Activated CD8-positive, alpha-beta T cell treated with anti-CD3 and anti-CD28 coated beads for 36 hours (primary cell): ENCODE data around the gene EXOC1. TPM values are rescaled to one million over a fixed set of nuclear protein-coding genes. Genes with fewer than 3 reads are reported as not detected.

Experiments
- ATAC-seq: fragments of 200-7000 bp; cut with Tn5 transposase; one replicate; pipeline ENCODE4 v1.10.0; 2021; ENCODE audit warnings: mild to moderate bottlenecking, moderate library complexity
- CTCF ChIA-PET: fragments of 350-600 bp; sonication (Branson Sonifier 250); formaldehyde crosslinking; loops from one replicate; lab custom pipeline; 2021; ENCODE audit warnings: antibody characterized with exemption; lab: Charles Lee
- POLR2A ChIA-PET: fragments of 350-600 bp; sonication (Branson Sonifier 250); formaldehyde crosslinking; loops from one replicate; lab custom pipeline; 2021; ENCODE audit warnings: antibody characterized with exemption; lab: Charles Lee
- DNase-seq: peaks from one replicate; pipeline ENCODE4 v3.0.0-alpha.2; 2020
- H3K27ac Mint-ChIP-seq: one replicate; pipeline ENCODE4 v1.8.0; 2021; ENCODE audit warnings: mild to moderate bottlenecking, mixed read lengths
- H3K27me3 Mint-ChIP-seq: one replicate; pipeline ENCODE4 v1.8.0; 2021; ENCODE audit warnings: mixed read lengths
- H3K36me3 Mint-ChIP-seq: one replicate; pipeline ENCODE4 v1.8.0; 2021; ENCODE audit warnings: low read depth, mixed read lengths
- H3K4me1 Mint-ChIP-seq: one replicate; pipeline ENCODE4 v1.8.0; 2021; ENCODE audit warnings: low read depth, mixed read lengths
- H3K4me3 Mint-ChIP-seq: one replicate; pipeline ENCODE4 v1.8.0; 2021; ENCODE audit warnings: mild to moderate bottlenecking, moderate library complexity, mixed read lengths
- H3K9me3 Mint-ChIP-seq: one replicate; pipeline ENCODE4 v1.8.0; 2021; ENCODE audit warnings: mixed read lengths
- intact Hi-C: fragments of 100-400 bp; cut with micrococcal nuclease; formaldehyde crosslinking; loops from one replicate; pipeline ENCODE4 v1.10.0; 2022
- total RNA-seq, 2 experiments: library from RNA; stranded (reverse); gene quantifications; one replicate each; pipeline ENCODE4 v1.2.3, GENCODE V29; 2021
- TF ChIP-seq, protein P1 (sequence below): fragments of 200-600 bp; IDR thresholded peaks from one replicate; pipeline ENCODE4 v1.8.0; 2022; ENCODE audit warnings: antibody characterized with exemption, mild to moderate bottlenecking

EXOC1 gene
- total RNA-seq, 2 experiments from 2014 or later = 19.1 to 20.5 TPM

DNA sequence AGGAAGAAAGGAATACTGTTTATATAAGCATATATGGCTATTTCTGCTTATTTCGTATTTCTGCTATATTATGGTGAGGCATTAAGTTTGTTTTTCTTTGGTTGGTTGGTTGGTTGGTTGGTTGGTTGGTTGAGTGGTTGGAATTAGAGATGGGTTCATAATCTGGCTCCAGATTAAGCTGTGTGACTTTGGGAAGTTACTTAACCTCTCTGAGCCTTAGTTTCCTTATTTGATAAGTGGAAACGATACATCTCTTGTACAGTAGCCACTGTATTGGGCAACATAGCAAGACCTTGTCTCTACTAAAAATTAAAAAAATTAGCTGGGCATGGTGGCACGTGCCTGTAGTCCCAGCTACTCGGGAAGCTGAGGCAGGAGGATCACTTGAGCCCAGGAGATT, 49.2 kb downstream of the EXOC1 start:
- ATAC-seq (no peak), DNase-seq (no peak)
- TF ChIP-seq, protein P1, sequence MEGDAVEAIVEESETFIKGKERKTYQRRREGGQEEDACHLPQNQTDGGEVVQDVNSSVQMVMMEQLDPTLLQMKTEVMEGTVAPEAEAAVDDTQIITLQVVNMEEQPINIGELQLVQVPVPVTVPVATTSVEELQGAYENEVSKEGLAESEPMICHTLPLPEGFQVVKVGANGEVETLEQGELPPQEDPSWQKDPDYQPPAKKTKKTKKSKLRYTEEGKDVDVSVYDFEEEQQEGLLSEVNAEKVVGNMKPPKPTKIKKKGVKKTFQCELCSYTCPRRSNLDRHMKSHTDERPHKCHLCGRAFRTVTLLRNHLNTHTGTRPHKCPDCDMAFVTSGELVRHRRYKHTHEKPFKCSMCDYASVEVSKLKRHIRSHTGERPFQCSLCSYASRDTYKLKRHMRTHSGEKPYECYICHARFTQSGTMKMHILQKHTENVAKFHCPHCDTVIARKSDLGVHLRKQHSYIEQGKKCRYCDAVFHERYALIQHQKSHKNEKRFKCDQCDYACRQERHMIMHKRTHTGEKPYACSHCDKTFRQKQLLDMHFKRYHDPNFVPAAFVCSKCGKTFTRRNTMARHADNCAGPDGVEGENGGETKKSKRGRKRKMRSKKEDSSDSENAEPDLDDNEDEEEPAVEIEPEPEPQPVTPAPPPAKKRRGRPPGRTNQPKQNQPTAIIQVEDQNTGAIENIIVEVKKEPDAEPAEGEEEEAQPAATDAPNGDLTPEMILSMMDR = no peak
- no peak overlapping the region for H3K27ac Mint-ChIP-seq
- no peaks in the 10 kb centered on the region for H3K27me3 Mint-ChIP-seq
- no peak overlapping the region for H3K4me3 Mint-ChIP-seq
- intact Hi-C loops = no loop called here
- H3K36me3 Mint-ChIP-seq = peaks cover 32% of the 10 kb centered on the region
- no peaks in the 10 kb centered on the region for H3K9me3 Mint-ChIP-seq
- ChIA-PET POLR2A (no interaction called here), CTCF (interaction anchor here (1.6 kb wide), 2 partner anchors 10 to 37 kb away, joined by 4 to 5 read pairs; no protein-coding TSS in a partner anchor)
- H3K4me1 Mint-ChIP-seq = peaks cover 30% of the 10 kb centered on the region

DNA sequence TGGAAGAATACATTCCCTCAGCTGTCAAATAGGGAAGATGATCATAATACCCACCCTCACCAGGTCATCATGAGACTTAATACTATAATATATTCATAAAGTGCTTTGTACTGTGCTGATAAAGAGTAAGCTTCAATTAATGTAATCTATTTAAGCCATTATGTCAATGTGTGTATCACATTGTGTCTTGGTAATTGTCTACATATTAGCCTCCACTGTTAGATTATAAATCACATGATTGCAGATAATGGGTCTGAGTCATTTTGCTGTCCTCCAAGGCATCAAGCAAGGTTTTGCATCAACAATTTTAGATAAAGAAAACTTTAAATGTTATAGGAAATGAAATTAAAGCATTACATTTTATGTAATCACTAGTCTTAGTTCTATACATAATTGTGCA, 50.1 kb downstream of the EXOC1 start:
- Mint-ChIP-seq H3K4me3 (no peak overlapping the region), H3K9me3 (no peaks in the 10 kb centered on the region), H3K4me1 (peaks cover 32% of the 10 kb centered on the region), H3K27ac (peak overlapping the region; percentile 25), H3K36me3 (peaks cover 32% of the 10 kb centered on the region), H3K27me3 (no peaks in the 10 kb centered on the region)
- ATAC-seq (no peak), DNase-seq (no peak)
- TF ChIP-seq, protein P1 = no peak
- intact Hi-C loops = no loop called here
- ChIA-PET CTCF (interaction anchor here (1.6 kb wide), 3 partner anchors 10 to 44 kb away, joined by 4 to 5 read pairs (median 4); no protein-coding TSS in a partner anchor), POLR2A (interaction anchor here (0.8 kb wide), 1 partner anchor 12 kb away, joined by 3 read pairs; no protein-coding TSS in a partner anchor)

DNA sequence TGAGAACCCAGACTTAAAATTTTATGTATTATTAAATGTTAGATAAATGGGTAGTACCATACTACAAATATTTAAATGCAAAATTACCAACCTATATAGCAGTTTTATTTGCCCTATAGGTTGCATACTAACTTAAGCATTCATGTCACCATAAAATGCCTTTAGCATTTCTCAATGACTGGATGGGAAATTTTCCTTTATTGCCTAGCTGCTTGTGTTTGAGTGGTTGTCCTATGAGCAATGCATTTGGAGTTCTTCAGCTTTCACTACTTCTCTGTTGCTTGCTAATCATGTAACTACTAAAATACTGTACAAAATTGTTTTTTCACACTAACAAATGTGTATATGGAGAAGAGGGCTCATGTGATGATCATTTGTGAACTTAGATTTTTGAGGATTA, 51.1 kb downstream of the EXOC1 start:
- Mint-ChIP-seq H3K27me3 (no peaks in the 10 kb centered on the region), H3K4me1 (peaks cover 32% of the 10 kb centered on the region), H3K36me3 (peaks cover 32% of the 10 kb centered on the region), H3K27ac (peak overlapping the region; percentile 51), H3K9me3 (no peaks in the 10 kb centered on the region), H3K4me3 (no peak overlapping the region)
- ChIA-PET POLR2A (no interaction called here), CTCF (interaction anchor here (1.6 kb wide), 1 partner anchor 43 kb away, joined by 4 read pairs; no protein-coding TSS in a partner anchor)
- DNase-seq = no peak
- ATAC-seq = no peak
- intact Hi-C loops = no loop called here
- TF ChIP-seq, protein P1 = no peak

DNA sequence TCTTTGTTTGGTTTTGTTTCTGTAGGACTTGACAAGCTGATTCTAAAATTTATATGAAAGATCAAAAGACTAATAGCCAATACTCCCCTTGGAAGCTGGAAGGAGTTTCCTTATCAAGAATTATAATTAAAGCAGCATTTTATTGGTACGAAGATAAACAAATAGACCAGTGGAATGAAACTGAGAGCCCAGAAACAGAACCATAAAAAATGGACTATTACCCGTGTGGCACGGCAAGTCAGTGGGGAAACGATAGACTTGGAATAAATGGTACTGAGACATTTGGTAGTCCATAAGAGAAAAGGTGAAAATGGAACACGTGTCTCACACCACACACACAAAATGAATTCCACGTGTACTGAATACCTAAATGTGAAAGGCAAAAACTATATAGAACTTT, 52.9 kb downstream of the EXOC1 start:
- Mint-ChIP-seq H3K27me3 (no peaks in the 10 kb centered on the region), H3K4me1 (peaks cover 32% of the 10 kb centered on the region), H3K36me3 (peaks cover 27% of the 10 kb centered on the region), H3K4me3 (no peak overlapping the region), H3K9me3 (no peaks in the 10 kb centered on the region), H3K27ac (peak overlapping the region; percentile 55)
- CTCF ChIA-PET = no interaction called here
- POLR2A ChIA-PET = no interaction called here
- TF ChIP-seq, protein P1 = no peak
- intact Hi-C loops = no loop called here
- ATAC-seq = no peak
- no peak for DNase-seq

DNA sequence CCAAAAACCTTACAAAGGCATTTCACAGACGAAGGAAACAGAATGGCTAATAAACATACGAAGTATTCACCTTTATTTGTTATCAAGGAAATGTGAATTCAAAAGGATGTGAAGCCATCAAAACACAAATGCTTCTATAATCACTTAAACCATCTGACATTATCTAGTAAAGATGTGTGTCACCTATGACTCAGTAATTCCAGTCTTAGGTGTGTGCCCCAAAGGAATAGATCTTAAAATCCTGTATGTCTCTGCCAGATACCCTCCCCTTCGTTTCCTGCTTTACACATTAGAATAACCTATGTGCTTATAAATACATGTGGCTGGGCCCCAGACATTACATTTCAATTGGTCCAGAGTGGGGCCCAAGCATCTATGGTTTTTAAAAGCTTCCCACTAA, 53.5 kb downstream of the EXOC1 start:
- no peaks in the 10 kb centered on the region for H3K27me3 Mint-ChIP-seq
- ChIA-PET POLR2A (no interaction called here), CTCF (no interaction called here)
- ATAC-seq = peak; percentile 91
- intact Hi-C loops = no loop called here
- H3K4me3 Mint-ChIP-seq = no peak overlapping the region
- H3K36me3 Mint-ChIP-seq = peaks cover 27% of the 10 kb centered on the region
- peak overlapping the region; percentile 79 for H3K27ac Mint-ChIP-seq
- peak; percentile 15 for DNase-seq
- H3K4me1 Mint-ChIP-seq = peaks cover 32% of the 10 kb centered on the region
- no peaks in the 10 kb centered on the region for H3K9me3 Mint-ChIP-seq
- TF ChIP-seq, protein P1 = no peak
